ENCODE measurements around the gene SPSB1. TPM values are rescaled to one million over a fixed set of nuclear protein-coding genes. Genes with fewer than 3 reads are reported as not detected.
A peak's percentile ranks its signal among the peaks of the same experiment; 100 is the strongest.

The SPSB1 gene
- total and polyA plus RNA-seq, 10 donors, result 1.3 to 7.9 (median 4.1) TPM

DNA sequence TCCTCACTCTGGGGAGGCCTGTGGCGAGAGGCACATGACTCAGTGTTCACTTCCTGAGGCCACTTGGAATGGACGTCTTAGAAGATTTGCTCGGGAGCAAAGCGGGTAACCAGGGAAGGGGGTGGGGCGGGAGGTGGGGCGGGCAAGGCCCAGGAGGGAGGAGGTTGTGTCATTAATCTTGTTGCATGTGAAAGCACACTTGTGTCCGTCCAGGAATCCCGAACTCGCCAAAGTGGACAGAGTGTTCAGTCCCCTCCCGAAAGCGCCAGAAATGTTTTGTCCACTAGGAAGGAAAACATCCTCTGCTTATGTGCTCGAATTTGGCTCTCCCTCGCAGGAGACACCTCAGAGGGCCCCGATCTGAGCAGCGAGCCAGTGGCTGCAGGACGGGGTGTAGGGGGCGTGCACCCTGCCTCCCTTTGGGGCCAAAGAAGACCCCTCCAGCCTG lies 84.2 kb downstream of the SPSB1 start:
- Histone ChIP-seq H3K27me3 (replicated peaks in 1 of 7) (no peaks in the 10 kb centered on the region), H3K36me3 (no peaks in the 10 kb centered on the region), H3K27ac (peak overlapping the region in 5 of 8 donors; percentile 41 to 63 (median 54)), H3K4me1 (peaks cover 0 to 13% (median 3%) of the 10 kb centered on the region in 6 donors), H3K9me3 (no peaks in the 10 kb centered on the region), H3K4me3 (no peak overlapping the region)
- WGBS, 5 donors, result 25 to 84% (median 70%) methylated on average over 6 to 17 of the region's 17 CpGs
- intact Hi-C loops (cut with DNase I; ENCODE audit: low total_unique reads), result no loop called here
- peak in 1 of 3 donors; percentile 28 for TF ChIP-seq POLR2AphosphoS5 (IDR thresholded peaks at IDR 0.05)
- TF ChIP-seq POLR2A (IDR thresholded peaks at IDR 0.05), result no peak
- DNase-seq, result no peak

DNA sequence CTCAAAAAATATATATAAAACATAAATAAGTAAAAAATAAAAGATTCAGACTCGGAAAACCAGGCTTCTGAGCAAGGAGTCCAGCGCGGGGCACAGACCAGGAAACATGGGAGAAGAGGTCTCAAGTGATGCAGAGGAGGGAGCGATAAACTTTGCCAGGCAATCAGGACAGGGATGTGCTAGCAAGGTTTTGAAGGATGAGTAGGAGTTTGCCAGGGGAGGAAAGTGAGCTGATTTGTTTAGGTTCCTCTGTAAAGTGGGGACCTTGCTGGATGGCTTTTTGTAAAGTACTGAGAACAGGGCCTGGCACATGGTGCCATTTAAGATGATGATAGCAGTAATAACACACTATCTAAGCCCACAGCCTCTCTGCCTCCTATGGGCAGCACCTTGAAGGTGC lies 86.1 kb downstream of the SPSB1 start:
- WGBS, 5 donors, result 90 to 99% (median 95%) methylated on average over 4 of the region's 4 CpGs
- TF ChIP-seq, protein P1, sequence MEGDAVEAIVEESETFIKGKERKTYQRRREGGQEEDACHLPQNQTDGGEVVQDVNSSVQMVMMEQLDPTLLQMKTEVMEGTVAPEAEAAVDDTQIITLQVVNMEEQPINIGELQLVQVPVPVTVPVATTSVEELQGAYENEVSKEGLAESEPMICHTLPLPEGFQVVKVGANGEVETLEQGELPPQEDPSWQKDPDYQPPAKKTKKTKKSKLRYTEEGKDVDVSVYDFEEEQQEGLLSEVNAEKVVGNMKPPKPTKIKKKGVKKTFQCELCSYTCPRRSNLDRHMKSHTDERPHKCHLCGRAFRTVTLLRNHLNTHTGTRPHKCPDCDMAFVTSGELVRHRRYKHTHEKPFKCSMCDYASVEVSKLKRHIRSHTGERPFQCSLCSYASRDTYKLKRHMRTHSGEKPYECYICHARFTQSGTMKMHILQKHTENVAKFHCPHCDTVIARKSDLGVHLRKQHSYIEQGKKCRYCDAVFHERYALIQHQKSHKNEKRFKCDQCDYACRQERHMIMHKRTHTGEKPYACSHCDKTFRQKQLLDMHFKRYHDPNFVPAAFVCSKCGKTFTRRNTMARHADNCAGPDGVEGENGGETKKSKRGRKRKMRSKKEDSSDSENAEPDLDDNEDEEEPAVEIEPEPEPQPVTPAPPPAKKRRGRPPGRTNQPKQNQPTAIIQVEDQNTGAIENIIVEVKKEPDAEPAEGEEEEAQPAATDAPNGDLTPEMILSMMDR (IDR thresholded peaks at IDR 0.05 in 8 of 11, conservative IDR thresholded peaks at IDR 0.05 in 3 of 11), result no peak
- TF ChIP-seq POLR2A (IDR thresholded peaks at IDR 0.05) (no peak), POLR2AphosphoS5 (IDR thresholded peaks at IDR 0.05) (no peak)
- intact Hi-C loops (cut with DNase I; ENCODE audit: low total_unique reads), result no loop called here
- no peak for DNase-seq
- H3K27me3 ChIP-seq (replicated peaks in 1 of 7), result peaks cover 0 to 16% (median 0%) of the 10 kb centered on the region in 7 donors
- H3K27ac ChIP-seq, result no peak overlapping the region
- H3K4me3 ChIP-seq, result no peak overlapping the region
- no peaks in the 10 kb centered on the region for H3K36me3 ChIP-seq
- H3K9me3 ChIP-seq, result no peaks in the 10 kb centered on the region
- peaks cover 0 to 27% (median 0%) of the 10 kb centered on the region in 6 donors for H3K4me1 ChIP-seq

DNA sequence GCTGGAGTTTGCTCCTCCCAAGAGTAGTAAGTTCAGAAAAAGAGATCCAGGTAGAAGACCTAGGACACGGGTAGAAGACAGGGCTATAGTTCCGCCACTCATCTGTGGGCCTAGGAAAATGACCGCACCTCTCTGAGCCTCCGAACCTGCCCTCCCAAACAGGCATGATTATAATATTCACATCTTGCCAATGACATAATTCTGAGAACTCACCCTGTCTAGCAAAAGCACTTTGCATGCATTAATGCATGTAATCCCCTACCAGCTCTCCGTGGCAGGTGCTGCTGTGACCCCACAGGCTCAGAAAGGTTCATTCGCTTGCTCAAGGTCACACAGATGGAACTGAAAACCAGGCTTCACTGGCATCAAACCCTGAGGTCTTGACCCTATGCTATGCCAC lies 88.0 kb downstream of the SPSB1 start:
- intact Hi-C loops (cut with DNase I; ENCODE audit: low total_unique reads), result no loop called here
- DNase-seq, result no peak
- no peak for TF ChIP-seq POLR2AphosphoS5 (IDR thresholded peaks at IDR 0.05)
- H3K27ac ChIP-seq, result no peak overlapping the region
- WGBS, 5 donors, result 76 to 88% (median 84%) methylated on average over 6 of the region's 6 CpGs
- H3K4me3 ChIP-seq, result no peak overlapping the region
- H3K9me3 ChIP-seq, result no peaks in the 10 kb centered on the region
- H3K4me1 ChIP-seq, result peaks cover 0 to 27% (median 0%) of the 10 kb centered on the region in 6 donors
- no peaks in the 10 kb centered on the region for H3K36me3 ChIP-seq
- peaks cover 0 to 16% (median 0%) of the 10 kb centered on the region in 7 donors for H3K27me3 ChIP-seq (replicated peaks in 1 of 7)

DNA sequence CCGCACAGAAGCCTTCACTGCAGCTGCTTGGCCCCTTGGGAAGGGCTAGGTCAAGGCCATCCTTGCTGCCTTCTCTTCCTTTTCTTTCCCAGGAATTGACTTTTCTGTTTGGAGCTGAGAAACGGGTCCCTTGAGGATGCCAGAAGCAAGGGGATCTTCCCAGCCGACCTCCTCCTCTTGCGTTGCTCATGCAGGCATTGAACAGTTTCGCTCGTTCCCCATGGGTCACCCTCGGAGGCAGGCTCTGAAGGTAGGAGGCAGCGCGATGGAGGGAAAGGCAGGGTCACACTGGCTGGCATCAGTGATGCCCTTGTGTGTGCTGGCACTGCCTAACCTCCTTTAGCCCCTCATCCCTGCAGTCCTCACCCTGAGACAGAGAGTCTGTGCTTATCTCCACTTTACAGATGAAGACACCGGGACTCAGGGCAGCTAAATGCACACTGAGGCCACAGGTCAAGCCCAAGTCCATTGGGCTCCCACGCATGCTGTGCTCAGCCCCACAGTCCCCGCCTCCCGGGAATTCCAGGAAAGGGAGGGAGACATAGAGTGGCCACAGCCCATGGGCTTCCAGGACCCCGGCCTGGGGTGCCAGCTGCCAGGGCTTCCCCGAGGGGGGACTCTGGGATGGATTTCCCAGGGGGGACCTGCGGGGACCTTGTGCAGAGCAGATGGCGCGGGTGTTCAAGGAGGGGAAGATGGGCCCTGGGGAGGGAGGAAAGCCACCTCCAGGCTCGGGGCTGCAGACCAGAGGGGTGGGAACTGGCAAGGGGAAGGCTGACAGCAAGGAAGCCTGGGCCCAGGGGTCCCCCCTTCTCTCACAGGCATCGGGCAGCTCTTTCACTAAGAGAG lies 90.2 kb downstream of the SPSB1 start:
- Histone ChIP-seq H3K27ac (no peak overlapping the region), H3K27me3 (replicated peaks in 1 of 7) (peaks cover 0 to 23% (median 0%) of the 10 kb centered on the region in 7 donors), H3K9me3 (no peaks in the 10 kb centered on the region), H3K4me1 (peaks cover 0 to 14% (median 0%) of the 10 kb centered on the region in 6 donors), H3K36me3 (no peaks in the 10 kb centered on the region), H3K4me3 (no peak overlapping the region)
- intact Hi-C loops (cut with DNase I; ENCODE audit: low total_unique reads), result no loop called here
- WGBS, 5 donors, result 72 to 85% (median 75%) methylated on average over 16 to 20 of the region's 20 CpGs
- TF ChIP-seq POLR2AphosphoS5 (IDR thresholded peaks at IDR 0.05), result peak in 1 of 3 donors; percentile 36
- TF ChIP-seq POLR2A (IDR thresholded peaks at IDR 0.05), result no peak
- DNase-seq, result no peak

DNA sequence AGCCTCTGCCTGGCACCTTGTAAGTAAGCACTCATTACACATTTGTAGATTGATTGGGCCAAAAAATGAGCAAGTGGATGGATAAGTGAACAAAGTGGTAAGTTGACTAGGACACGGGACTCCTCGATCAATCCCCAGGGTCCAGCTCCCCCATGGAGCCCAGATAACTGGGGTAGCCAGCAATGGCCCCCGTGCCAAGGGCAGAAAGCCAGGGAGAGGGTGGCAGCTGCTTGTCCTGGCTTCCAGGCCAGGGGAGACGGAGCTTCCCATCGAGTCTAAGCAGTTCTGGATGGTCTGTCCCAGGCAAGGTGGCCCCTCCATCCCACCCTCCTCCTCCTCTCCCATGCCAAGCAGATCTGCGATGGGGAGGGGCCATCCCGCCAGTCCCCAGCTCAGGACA lies 91.4 kb downstream of the SPSB1 start:
- WGBS, 5 donors, result 85 to 97% (median 91%) methylated on average over 7 of the region's 7 CpGs

More for the DNA sequence above, 91.4 kb downstream of the SPSB1 start:
- Histone ChIP-seq H3K4me1 (peaks cover 0 to 23% (median 0%) of the 10 kb centered on the region in 6 donors), H3K9me3 (no peaks in the 10 kb centered on the region), H3K27ac (no peak overlapping the region), H3K4me3 (no peak overlapping the region), H3K36me3 (no peaks in the 10 kb centered on the region), H3K27me3 (replicated peaks in 1 of 7) (peaks cover 0 to 26% (median 0%) of the 10 kb centered on the region in 7 donors)
- no peak for DNase-seq
- TF ChIP-seq POLR2A (IDR thresholded peaks at IDR 0.05) (no peak), POLR2AphosphoS5 (IDR thresholded peaks at IDR 0.05) (no peak)
- TF ChIP-seq, protein P1 (IDR thresholded peaks at IDR 0.05 in 8 of 11, conservative IDR thresholded peaks at IDR 0.05 in 3 of 11), result no peak
- intact Hi-C loops (cut with DNase I; ENCODE audit: low total_unique reads), result no loop called here

Data from spleen (tissue), 11 donors.